Measurements from ENCODE around the gene RNF151. TPM values are rescaled to one million over a fixed set of nuclear protein-coding genes. Genes with fewer than 3 reads are reported as not detected.
A peak's percentile ranks its signal among the peaks of the same experiment; 100 is the strongest.

The RNF151 gene
- total and polyA plus RNA-seq, 10 of the 15 experiments (the other 5 are each of a cell fraction or from before 2014, with no cell fraction given): 0.17 to 0.56 TPM; not detected in 8

DNA sequence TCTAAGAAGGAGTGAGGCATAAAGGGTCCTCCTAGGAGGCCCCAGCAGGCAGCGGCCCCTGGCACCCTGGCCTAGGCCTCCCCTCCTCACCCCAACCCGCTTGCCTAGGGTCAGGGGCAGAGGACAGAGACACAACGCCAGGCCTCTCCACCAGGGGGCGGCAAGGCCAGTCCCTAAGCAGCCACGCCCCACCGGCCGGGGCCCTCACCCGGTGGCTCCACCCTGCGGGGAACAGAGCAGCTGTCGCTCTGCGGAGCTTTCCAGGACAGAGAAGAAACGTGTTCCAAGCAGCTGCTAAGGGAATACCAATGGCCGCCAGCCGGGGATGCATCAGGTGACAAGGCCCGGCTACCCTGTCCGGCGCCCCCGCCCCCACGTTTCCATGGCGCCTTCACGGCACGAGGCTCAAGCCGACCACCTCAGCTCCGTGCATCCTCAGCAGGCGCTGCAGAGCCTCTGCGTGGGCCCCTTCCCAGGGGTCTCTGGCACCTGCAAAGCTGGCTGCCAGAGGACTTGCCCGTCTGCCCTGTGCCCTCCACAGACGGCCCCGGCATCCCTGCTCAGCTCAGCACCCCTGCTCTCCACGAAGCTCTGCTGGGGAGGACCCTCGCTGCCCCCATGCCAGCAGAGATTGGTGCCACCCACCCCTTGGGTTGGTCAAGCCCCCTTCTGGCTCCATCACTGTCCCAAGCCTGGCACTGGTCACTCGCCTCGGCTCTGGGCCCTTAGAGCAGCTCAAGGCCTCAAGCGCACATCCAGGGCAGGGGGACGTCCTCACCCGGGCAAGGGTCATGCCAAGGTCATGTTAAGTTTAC is 37.4 kb downstream of the RNF151 start (continued):
- TF ChIP-seq SIN3A (IDR thresholded peaks at IDR 0.05; ENCODE audit: low read depth, low read length): 0 out of 2 replicates have a peak, but pooled peaks have one; percentile 32
- TF ChIP-seq BACH1 (IDR thresholded peaks at IDR 0.05; ENCODE audit: borderline replicate concordance): no peak
- no peak for TF ChIP-seq ZSCAN29 (IDR thresholded peaks at IDR 0.05)
- TF ChIP-seq, protein P1, sequence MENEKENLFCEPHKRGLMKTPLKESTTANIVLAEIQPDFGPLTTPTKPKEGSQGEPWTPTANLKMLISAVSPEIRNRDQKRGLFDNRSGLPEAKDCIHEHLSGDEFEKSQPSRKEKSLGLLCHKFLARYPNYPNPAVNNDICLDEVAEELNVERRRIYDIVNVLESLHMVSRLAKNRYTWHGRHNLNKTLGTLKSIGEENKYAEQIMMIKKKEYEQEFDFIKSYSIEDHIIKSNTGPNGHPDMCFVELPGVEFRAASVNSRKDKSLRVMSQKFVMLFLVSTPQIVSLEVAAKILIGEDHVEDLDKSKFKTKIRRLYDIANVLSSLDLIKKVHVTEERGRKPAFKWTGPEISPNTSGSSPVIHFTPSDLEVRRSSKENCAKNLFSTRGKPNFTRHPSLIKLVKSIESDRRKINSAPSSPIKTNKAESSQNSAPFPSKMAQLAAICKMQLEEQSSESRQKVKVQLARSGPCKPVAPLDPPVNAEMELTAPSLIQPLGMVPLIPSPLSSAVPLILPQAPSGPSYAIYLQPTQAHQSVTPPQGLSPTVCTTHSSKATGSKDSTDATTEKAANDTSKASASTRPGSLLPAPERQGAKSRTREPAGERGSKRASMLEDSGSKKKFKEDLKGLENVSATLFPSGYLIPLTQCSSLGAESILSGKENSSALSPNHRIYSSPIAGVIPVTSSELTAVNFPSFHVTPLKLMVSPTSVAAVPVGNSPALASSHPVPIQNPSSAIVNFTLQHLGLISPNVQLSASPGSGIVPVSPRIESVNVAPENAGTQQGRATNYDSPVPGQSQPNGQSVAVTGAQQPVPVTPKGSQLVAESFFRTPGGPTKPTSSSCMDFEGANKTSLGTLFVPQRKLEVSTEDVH (IDR thresholded peaks at IDR 0.05; ENCODE audit: low read depth, partially characterized antibody): no peak
- no peak for TF ChIP-seq JUNB (IDR thresholded peaks at IDR 0.05)
- no peak for TF ChIP-seq NRF1 (conservative IDR thresholded peaks at IDR 0.05; ENCODE audit: low read depth, low read length)
- TF ChIP-seq TCF12 (IDR thresholded peaks at IDR 0.05; ENCODE audit: low read depth, low read length): peak; percentile 65; the same call in 1 of the 2 replicates
- no peak for TF ChIP-seq IKZF2 (IDR thresholded peaks at IDR 0.05)
- TF ChIP-seq CHD1 (IDR thresholded peaks at IDR 0.05; ENCODE audit: low read depth, low read length): no peak
- TF ChIP-seq PML (IDR thresholded peaks at IDR 0.05; ENCODE audit: low read length): no peak
- no peak for TF ChIP-seq RUNX3 (IDR thresholded peaks at IDR 0.05; ENCODE audit: low read length)
- no peak for TF ChIP-seq DPF2 (IDR thresholded peaks at IDR 0.05)
- no peak for TF ChIP-seq CREM (IDR thresholded peaks at IDR 0.05; ENCODE audit: low read depth)
- TF ChIP-seq GABPA (IDR thresholded peaks at IDR 0.05; ENCODE audit: low read depth): no peak
- TF ChIP-seq KDM1A (IDR thresholded peaks at IDR 0.05; ENCODE audit: borderline replicate concordance): no peak
- TF ChIP-seq POU2F2 (IDR thresholded peaks at IDR 0.05; ENCODE audit: borderline replicate concordance, low read depth, low read length): 0 out of 3 replicates have a peak, but pooled peaks have one; percentile 32
- peak; percentile 83 for TF ChIP-seq YY1 (IDR thresholded peaks at IDR 0.05; ENCODE audit: low read depth, low read length)
- no peak for TF ChIP-seq JUND (IDR thresholded peaks at IDR 0.05; ENCODE audit: low read depth, low read length)
- TF ChIP-seq CEBPB (IDR thresholded peaks at IDR 0.05; ENCODE audit: borderline replicate concordance in 1 of 2, low read depth in 2 of 2, low read length in 2 of 2): no peak
- no peak for TF ChIP-seq SREBF1 (IDR thresholded peaks at IDR 0.05; ENCODE audit: low read length)
- no peak for TF ChIP-seq RBBP5 (conservative IDR thresholded peaks at IDR 0.05)
- TF ChIP-seq ZBED1 (IDR thresholded peaks at IDR 0.05; ENCODE audit: borderline replicate concordance): no peak
- no peak for TF ChIP-seq MEF2B (IDR thresholded peaks at IDR 0.05; ENCODE audit: partially characterized antibody, poor library complexity, severe bottlenecking)
- TF ChIP-seq, protein P2, sequence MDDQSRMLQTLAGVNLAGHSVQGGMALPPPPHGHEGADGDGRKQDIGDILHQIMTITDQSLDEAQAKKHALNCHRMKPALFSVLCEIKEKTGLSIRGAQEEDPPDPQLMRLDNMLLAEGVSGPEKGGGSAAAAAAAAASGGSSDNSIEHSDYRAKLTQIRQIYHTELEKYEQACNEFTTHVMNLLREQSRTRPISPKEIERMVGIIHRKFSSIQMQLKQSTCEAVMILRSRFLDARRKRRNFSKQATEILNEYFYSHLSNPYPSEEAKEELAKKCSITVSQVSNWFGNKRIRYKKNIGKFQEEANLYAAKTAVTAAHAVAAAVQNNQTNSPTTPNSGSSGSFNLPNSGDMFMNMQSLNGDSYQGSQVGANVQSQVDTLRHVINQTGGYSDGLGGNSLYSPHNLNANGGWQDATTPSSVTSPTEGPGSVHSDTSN (IDR thresholded peaks at IDR 0.05; ENCODE audit: insufficient replicate concordance, low read depth, low read length): peak; percentile 43

All from GM12878 (cell line).